ENCODE measurements around the gene UVRAG.

- TF ChIP-seq CTCF (IDR thresholded peaks at IDR 0.05 in 4 of 5, conservative IDR thresholded peaks at IDR 0.05 in 1 of 5) (no peak), POLR2A (IDR thresholded peaks at IDR 0.05) (no peak)
These were observed 304.8 kb downstream of the UVRAG start for GRCh38 chr11:76119779-76120178.

Data from gastrocnemius medialis (tissue), 4 donors.